NK-92 (cell line): ENCODE results near the gene FYN.

Experiments used
- DNase-seq: peaks from one replicate; lab custom pipeline; 2025; ENCODE audit not compliant: unreplicated experiment; lab: John Stamatoyannopoulos, UW

The FYN gene

DNA sequence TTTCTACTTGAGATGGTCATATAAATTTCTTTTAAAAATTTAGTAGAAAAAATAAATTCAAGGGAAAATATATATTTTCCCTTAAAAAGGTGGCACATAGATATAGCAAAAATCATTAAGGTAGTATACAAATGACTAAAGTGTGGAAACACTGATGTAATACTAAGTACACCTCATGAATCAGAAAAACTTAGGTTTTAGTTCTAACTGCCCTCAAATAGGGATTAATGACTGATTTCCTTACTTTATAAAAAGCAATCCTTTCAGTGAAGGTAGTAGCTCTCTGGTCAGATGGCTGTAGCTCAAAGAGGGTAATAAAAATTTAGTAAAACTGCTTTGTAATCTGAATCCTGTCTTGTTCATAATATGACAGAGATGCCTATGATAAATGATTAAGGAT is 63.5 kb downstream of the FYN start:
- DNase-seq: no peak

DNA sequence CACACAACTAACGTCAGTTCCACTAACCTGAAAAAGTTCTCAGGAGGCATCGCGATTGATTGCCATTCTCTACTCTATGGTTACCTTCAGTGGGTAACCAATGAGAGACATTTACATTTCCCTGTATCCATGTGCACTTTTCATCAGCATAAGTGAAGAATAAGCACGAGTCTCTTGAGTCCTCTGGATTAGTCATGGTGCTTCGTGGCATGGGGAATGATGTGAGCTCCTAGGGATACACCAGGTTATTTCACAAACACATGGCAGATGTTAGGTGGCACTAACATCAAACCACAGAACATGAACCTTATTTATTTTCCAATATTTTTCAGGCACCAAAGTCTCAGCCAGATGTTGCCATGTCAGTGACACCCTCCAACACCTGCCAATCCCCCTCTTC is 64.0 kb downstream of the FYN start:
- no peak for DNase-seq

DNA sequence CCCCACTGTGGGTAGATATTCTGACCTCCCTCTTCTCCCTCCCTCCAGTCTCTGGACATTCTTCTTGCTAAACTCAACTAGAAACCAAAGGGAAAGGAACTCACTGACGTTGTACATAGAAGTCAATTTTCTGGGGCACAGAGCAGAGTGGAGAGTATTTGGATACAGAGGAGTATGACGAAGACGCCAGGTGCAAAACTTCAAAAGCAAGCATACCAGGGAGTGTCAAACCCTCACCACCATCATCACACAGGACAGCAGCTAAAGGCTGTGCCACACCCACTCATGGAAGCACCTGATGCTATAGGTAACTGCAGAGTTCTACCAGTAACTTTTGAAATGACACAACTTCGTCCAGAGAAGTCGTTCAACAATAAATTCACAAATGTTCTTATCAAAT is 64.8 kb downstream of the FYN start:
- no peak for DNase-seq

DNA sequence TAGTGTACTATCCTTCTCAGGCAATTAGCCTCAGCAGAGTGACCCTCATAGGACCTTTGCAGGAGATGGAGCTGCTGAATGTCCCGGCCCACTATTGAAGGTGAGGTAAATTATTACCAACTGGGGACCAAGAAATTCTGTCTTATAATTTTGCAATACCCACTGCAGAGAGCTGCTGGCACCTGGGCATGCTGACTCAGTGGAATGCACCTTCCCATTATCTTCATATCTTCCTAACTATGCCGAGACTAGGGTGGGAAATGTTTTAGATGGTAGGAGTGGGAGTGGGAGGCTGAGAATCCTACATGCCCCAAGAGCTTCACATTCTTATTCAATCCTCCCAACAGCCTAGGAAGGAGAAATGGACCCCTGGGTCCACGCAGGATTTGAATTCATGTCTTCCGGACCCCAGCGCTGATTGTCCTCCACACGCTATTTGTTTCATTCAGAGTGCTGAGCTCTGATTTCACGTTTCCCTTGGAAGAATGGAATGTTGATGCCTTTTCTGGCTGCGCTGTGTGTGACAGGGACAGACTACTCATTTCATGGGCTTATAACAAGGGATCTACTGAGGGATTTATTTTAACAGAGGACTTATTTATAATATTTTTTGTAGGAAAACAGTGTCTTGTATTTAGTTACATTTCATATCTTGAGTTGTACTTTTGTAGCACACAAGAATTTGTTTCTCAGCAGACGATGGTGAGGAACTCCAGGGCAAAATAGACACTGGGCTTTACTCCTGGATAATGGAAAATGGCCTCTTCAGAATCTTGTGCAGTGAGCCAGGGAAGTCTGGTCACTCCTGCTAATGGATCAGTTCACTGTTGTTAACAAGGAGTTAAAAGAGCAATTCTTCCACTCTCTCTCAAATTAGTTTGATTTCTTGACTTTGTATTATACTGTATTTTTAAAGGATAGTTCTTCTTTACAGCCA is 66.4 kb downstream of the FYN start:
- no peak for DNase-seq

DNA sequence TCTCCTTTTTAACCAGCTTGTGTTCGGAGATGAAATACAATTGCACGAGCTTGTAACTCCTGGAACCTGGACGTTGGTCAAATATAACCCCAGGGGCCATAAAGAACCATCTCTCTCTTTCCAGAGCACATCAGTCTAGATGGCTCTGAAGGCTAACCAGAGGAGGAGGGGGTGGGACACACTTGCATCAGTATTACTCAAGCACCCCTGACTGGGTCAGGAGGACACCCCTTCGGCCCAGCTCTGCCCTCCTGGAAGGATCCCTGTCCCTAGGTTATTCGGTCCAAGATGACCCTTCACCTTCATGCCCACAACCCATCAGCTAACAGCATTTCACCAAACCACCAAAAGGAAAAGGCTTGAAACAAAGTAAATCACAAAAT is 67.1 kb downstream of the FYN start:
- no peak for DNase-seq

GRCh38 chr6:111805511-111806164 is 67.6 kb downstream of the FYN start:
- no peak for DNase-seq

- no peak for DNase-seq
Measured at GRCh38 chr6:111804627-111805235, 68.5 kb downstream of the FYN start.

- DNase-seq: no peak
Measured at GRCh38 chr6:111803804-111804203, 69.4 kb downstream of the FYN start.

DNA sequence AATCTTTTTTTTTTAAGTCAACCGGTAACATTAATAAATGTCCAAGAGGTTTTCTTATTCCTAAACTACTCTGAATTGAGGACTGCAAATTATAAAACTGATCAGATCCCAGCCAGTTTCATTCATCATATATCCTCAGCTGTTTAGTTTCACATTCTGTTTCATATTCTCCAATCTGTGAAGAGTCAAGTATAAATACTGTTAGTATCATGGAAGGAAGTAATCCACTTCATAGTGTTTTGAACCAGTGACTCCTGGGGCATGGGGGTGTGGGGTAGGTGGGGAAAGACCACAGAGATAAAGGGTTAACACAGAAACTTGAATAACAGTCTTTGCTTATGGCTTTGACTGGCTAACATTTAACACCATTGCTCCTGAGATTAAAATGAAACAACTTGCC is 69.9 kb downstream of the FYN start:
- DNase-seq: no peak

- DNase-seq: no peak
Measured at GRCh38 chr6:111802720-111803330, 70.4 kb downstream of the FYN start.

- DNase-seq: no peak
Measured at GRCh38 chr6:111802015-111802414, 71.2 kb downstream of the FYN start.

- no peak for DNase-seq
Measured at GRCh38 chr6:111800821-111801220, 72.4 kb downstream of the FYN start.

DNA sequence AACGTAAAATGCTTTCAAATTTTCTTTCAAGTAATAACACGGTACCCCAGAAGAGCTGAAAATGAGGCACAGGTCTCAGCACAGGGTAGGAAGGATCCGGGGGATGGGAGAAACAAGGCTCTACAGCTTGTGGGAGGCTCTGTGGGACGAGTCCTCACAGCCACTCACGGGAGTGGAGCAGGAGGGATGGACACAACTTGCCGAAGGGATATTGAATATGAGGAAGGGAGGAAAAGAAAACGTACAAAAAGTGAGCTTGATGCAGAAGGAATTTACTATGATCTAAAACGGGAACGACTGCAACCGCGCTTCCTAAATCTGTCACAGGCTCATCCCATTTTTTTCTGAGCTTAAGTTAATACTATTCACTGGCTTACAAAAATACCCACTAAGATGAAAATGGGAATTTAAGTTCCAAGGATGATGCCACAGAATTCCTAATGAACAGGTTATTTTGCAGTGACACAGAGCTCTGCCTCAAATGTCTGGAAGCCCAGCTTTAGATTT is 72.9 kb downstream of the FYN start:
- no peak for DNase-seq

DNA sequence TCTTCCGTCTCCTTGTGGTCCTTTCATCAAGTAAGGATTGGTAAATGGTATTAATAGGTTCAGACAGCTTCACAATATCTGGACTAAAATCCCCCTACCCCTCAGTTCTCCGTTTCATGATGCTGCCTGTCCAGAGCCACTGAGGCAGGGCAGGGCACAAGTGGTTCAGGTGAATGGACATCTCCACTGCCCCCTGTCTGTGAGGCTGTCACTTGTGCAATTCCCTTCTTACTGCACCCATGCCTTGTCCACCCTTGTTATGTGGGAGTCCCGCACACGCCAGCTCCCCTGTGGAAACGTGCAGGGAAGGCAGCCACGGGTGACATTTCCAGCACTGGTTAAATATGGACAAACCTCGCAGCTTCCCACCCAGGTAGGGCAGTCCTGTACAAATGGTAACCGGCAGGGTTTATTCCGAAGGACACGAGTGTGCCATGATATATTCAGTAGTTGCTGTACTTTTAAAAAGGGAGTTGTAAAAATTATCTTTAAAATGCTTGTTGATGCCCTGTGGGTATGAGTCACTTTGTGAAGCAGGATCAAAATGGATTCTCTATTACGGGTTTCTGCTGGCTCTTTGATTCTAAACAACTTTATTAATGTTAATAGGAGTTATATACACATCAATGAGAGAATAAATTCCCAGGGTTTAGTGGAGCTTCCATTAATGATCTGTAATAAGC is 73.5 kb downstream of the FYN start:
- DNase-seq: no peak

- DNase-seq: no peak
Measured at GRCh38 chr6:111798281-111798725, 74.9 kb downstream of the FYN start.

- DNase-seq: no peak
Measured at GRCh38 chr6:111796310-111796918, 76.8 kb downstream of the FYN start.

- DNase-seq: no peak
Measured at GRCh38 chr6:111795558-111795957, 77.7 kb downstream of the FYN start.

DNA sequence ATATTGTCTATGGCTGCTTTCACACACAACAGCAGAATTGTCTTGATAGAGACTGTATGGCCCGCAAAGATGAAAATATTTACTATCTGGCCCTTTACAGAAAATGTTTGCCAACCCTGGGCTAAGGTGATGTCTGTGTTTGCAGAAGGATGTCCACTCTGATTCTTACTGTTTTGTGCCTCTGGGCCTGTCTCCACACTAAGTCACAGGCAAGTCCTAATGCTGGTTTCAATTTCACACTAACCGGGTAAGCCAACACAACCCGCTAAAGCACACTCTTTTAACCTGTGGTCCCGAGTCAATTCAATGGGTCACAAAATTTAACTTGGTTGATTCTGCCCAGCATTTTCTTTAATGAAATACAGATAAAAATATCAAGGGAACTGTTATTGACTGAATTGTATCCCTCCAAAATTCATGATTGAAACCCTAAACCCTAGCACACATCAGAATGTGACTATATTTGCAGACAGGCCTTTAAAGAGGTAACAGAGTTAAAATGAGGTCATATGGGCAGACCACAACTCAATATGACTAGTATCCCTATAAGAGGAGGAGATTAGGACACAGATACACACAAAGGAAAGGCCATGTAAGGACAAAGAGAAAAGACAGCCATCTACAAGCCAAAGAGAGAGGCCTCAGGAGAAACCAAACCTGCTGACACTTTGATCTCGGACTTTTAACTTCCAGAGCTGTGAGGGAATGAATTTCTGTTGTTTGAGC is 78.4 kb downstream of the FYN start:
- no peak for DNase-seq

DNA sequence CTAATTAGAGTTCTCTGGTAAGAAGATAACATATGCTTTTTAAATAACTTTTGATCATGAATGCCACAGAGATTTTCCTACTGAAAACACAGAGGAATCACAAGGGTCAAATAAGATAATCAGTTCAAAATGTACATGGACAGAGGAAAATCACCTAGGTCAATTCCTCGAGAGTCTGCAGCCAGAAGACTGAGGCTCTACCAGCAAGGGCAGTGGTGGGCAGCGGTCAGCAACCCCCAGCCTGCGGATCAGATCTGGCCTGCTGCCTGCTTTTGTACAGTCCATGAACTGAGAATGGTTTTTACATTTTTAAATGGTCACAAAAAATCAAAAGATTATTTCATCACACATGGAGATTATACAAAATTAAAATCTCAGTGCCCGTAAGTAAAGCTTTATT is 79.0 kb downstream of the FYN start:
- DNase-seq: no peak

- DNase-seq: no peak
Measured at GRCh38 chr6:111793711-111794111, 79.5 kb downstream of the FYN start.
